Right lobe of liver (tissue), 6 donors: ENCODE measurements around the gene AGAP2. TPM values are rescaled to one million over a fixed set of nuclear protein-coding genes. Genes with fewer than 3 reads are reported as not detected.
A peak's percentile ranks its signal among the peaks of the same experiment; 100 is the strongest.

Source experiments
- ATAC-seq, 4 donors: fragments of 200-7000 bp; cut with Tn5 transposase; one replicate each; pipeline ENCODE4 v1.9.1; 2020; ENCODE audit warnings: mild to moderate bottlenecking in 4 of 4, moderate library complexity in 4 of 4
- DNase-seq, 3 donors: peaks; one replicate each; pipeline ENCODE4 v3.0.0-alpha.2; 2020
- H3K27ac ChIP-seq, 3 donors: fragments of 200-600 bp; one replicate each; pipeline ENCODE4 v1.8.0; 2022
- H3K27me3 ChIP-seq, 2 donors: fragments of 200-600 bp; one replicate each; pipeline ENCODE4 v1.8.0; 2022
- H3K36me3 ChIP-seq, 4 donors: fragments of 200-600 bp; sonication (generic) in 1 of 4; one replicate each; pipeline versions ENCODE4 v1.5.1 to v1.8.0; 2017 to 2022; ENCODE audit warnings: control low read depth in 1 of 4
- H3K4me1 ChIP-seq, 4 donors: fragments of 200-600 bp; sonication (generic) in 1 of 4; one replicate each; pipeline versions ENCODE4 v1.5.1 to v1.8.0; 2017 to 2022; ENCODE audit warnings: control low read depth in 1 of 4
- H3K4me3 ChIP-seq, 3 donors: fragments of 200-600 bp; one replicate each; pipeline ENCODE4 v1.8.0; 2022
- H3K9me3 ChIP-seq, 4 donors: fragments of 200-600 bp; sonication (generic) in 1 of 4; one replicate each; pipeline versions ENCODE4 v1.5.1 to v1.8.0; 2017 to 2022; ENCODE audit warnings: control low read depth in 1 of 4
- CTCF ChIP-seq, 4 donors: fragments of 200-600 bp in 3 of 4; fragments of 450-650 bp in 1 of 4; IDR thresholded peaks; one replicate each; pipeline versions ENCODE4 v1.5.1 to v1.8.0; 2016 to 2022; ENCODE audit warnings: antibody characterized with exemption in 4 of 4, mild to moderate bottlenecking in 2 of 4
- POLR2A ChIP-seq: fragments of 450-650 bp; IDR thresholded peaks from one replicate; pipeline ENCODE4 v1.6.1; 2017; ENCODE audit warnings: antibody characterized with exemption, mild to moderate bottlenecking
- WGBS: methylation state at CpG from one replicate; pipeline ENCODE4 v1.1.6; 2018; ENCODE audit warnings: low coverage, low lambda C conversion rate; ENCODE audit not compliant: insufficient coverage; ENCODE audit errors: missing lambda C conversion rate; 5-methylcytosine and 5-hydroxymethylcytosine counted together
- intact Hi-C, 2 donors: fragments of 100-400 bp; cut with DNase I; formaldehyde crosslinking; loops; one replicate each; pipeline versions ENCODE4 v1.11.2 to v1.14.1; 2022
- total RNA-seq, 6 experiments: library from RNA; depleted of rRNA in 2 of 6; stranded (reverse); fragments of >200 nt in 2 of 6; fragmentation: NEBNext Ultra II Directional in 3 of 6; extraction: Animal tissue kit (Norgen Biotek cat#: 25700) in 3 of 6; gene quantifications; one replicate each; pipeline versions ENCODE4 v1.1.0 to v1.2.4, GENCODE V29; 2016 to 2023
- donor health status: DM: no; HTN: yes; CAD: no.
- donor health status: DM: no; HTN: no; CAD: no.
- donor health status: DM: no; HTN: no; CAD: no.
- donor health status: DM: no; HTN: yes; CAD: no.
- donor health status: DM: no; HTN: yes; CAD: no.

Gene AGAP2
- total RNA-seq, 6 experiments from 2014 or later, result 0.26 to 0.87 (median 0.57) TPM

- under 1% methylated on average over 15 of the region's 16 CpGs for WGBS
- peak overlapping the region; percentile 75 to 96 (median 75) for H3K27ac ChIP-seq
- no peaks in the 10 kb centered on the region for H3K9me3 ChIP-seq
- no peaks in the 10 kb centered on the region for H3K36me3 ChIP-seq
- no peak for TF ChIP-seq POLR2A
- no peak for TF ChIP-seq CTCF (IDR thresholded peaks at IDR 0.05)
- ATAC-seq (peak; percentile 78 to 82 (median 79)), DNase-seq (peak; percentile 86 to 89 (median 89))
- no peaks in the 10 kb centered on the region for H3K27me3 ChIP-seq
- intact Hi-C loops, result no loop called here
- H3K4me3 ChIP-seq, result peak overlapping the region; percentile 72 to 88 (median 79)
- H3K4me1 ChIP-seq, result peaks cover 2 to 11% (median 7%) of the 10 kb centered on the region in 4 donors
Observed at GRCh38 chr12:57771236-57771872, 32.8 kb upstream of the AGAP2 start.

- Histone ChIP-seq H3K27ac (no peak overlapping the region), H3K4me1 (peaks cover 2 to 15% (median 8%) of the 10 kb centered on the region in 4 donors), H3K9me3 (no peaks in the 10 kb centered on the region), H3K27me3 (no peaks in the 10 kb centered on the region), H3K4me3 (no peak overlapping the region), H3K36me3 (no peaks in the 10 kb centered on the region)
- ATAC-seq (no peak), DNase-seq (no peak)
- intact Hi-C loops, result no loop called here
- TF ChIP-seq CTCF (IDR thresholded peaks at IDR 0.05) (no peak), POLR2A (no peak)
- WGBS, result 82% methylated on average over 3 of the region's 4 CpGs
Observed at GRCh38 chr12:57770734-57771133, 32.2 kb upstream of the AGAP2 start.

- ATAC-seq (no peak), DNase-seq (no peak)
- Histone ChIP-seq H3K4me3 (no peak overlapping the region), H3K27me3 (peaks cover 0 to 2% of the 10 kb centered on the region in 2 donors), H3K9me3 (no peaks in the 10 kb centered on the region), H3K4me1 (peaks cover 2 to 26% (median 8%) of the 10 kb centered on the region in 4 donors), H3K27ac (no peak overlapping the region), H3K36me3 (no peaks in the 10 kb centered on the region)
- 98% methylated on average over 5 of the region's 11 CpGs for WGBS
- no peak for TF ChIP-seq CTCF (IDR thresholded peaks at IDR 0.05)
- TF ChIP-seq POLR2A, result no peak
- intact Hi-C loops, result no loop called here
Observed at GRCh38 chr12:57769594-57769993, 31.1 kb upstream of the AGAP2 start.

- H3K27ac ChIP-seq, result no peak overlapping the region
Observed at GRCh38 chr12:57767876-57768275, 29.3 kb upstream of the AGAP2 start.

More at GRCh38 chr12:57767876-57768275, 29.3 kb upstream of the AGAP2 start:
- peaks cover 4 to 9% of the 10 kb centered on the region in 2 donors for H3K27me3 ChIP-seq
- 85% methylated on average over 2 of the region's 3 CpGs for WGBS
- no peak for DNase-seq
- H3K9me3 ChIP-seq, result no peaks in the 10 kb centered on the region
- intact Hi-C loops, result no loop called here
- H3K4me1 ChIP-seq, result peaks cover 0 to 22% (median 5%) of the 10 kb centered on the region in 4 donors
- no peak overlapping the region for H3K4me3 ChIP-seq
- ATAC-seq, result no peak
- TF ChIP-seq POLR2A, result no peak
- no peak for TF ChIP-seq CTCF (IDR thresholded peaks at IDR 0.05)
- H3K36me3 ChIP-seq, result no peaks in the 10 kb centered on the region
